ENCODE measurements around the gene NR4A3.

NR4A3 gene

GRCh38 chr9:99822806-99823591 is 1.3 kb downstream of the NR4A3 start:
- Histone ChIP-seq H3K9ac (ENCODE audit: low read depth, low read length, poor library complexity, severe bottlenecking) (peak overlapping the region; percentile 2), H4K20me1 (ENCODE audit: insufficient read depth, low read length, poor library complexity, severe bottlenecking) (no peaks in the 10 kb centered on the region), H3K79me2 (ENCODE audit: insufficient read depth, low read length) (no peaks in the 10 kb centered on the region; the same call in 1 of the 2 replicates), H3F3A (ENCODE audit: low read depth) (peaks cover 9% of the 10 kb centered on the region; the same call in 1 of the 2 replicates), H2AFZ (ENCODE audit: low read length) (peak overlapping the region; percentile 76), H3K4me3 (ENCODE audit: low read length, poor library complexity, severe bottlenecking) (peak overlapping the region; percentile 77), H3K9me2 (replicated peaks; ENCODE audit: low read depth, low read length) (no peaks in the 10 kb centered on the region), H3K27me3 (ENCODE audit: insufficient read depth, low read length, poor library complexity, severe bottlenecking) (peaks cover 4% of the 10 kb centered on the region), H3K4me1 (ENCODE audit: insufficient read depth, low read length, poor library complexity, severe bottlenecking) (peaks cover 36% of the 10 kb centered on the region), H3K9me3 (ENCODE audit: insufficient read depth, low read depth, low read length) (no peaks in the 10 kb centered on the region), H3K36me3 (ENCODE audit: insufficient read depth, low read length) (no peaks in the 10 kb centered on the region), H3K4me2 (ENCODE audit: low read depth, low read length, poor library complexity, severe bottlenecking) (peak overlapping the region; percentile 93)
- no peak; the same call in 1 of the 2 replicates for TF ChIP-seq CTCF (conservative IDR thresholded peaks at IDR 0.05; ENCODE audit: low read length)
- no peak for TF ChIP-seq EZH2phosphoT487 (IDR thresholded peaks at IDR 0.05; ENCODE audit: borderline replicate concordance)

GRCh38 chr9:99823681-99824377 is 2.1 kb downstream of the NR4A3 start:
- Histone ChIP-seq H3F3A (ENCODE audit: low read depth) (peaks cover 7% of the 10 kb centered on the region; the same call in 1 of the 2 replicates), H3K79me2 (ENCODE audit: insufficient read depth, low read length) (no peaks in the 10 kb centered on the region), H3K4me3 (ENCODE audit: low read length, poor library complexity, severe bottlenecking) (peak overlapping the region; percentile 77), H3K9me3 (ENCODE audit: insufficient read depth, low read depth, low read length) (no peaks in the 10 kb centered on the region), H3K9me2 (replicated peaks; ENCODE audit: low read depth, low read length) (no peaks in the 10 kb centered on the region), H3K4me1 (ENCODE audit: insufficient read depth, low read length, poor library complexity, severe bottlenecking) (peaks cover 29% of the 10 kb centered on the region), H3K27me3 (ENCODE audit: insufficient read depth, low read length, poor library complexity, severe bottlenecking) (peaks cover 4% of the 10 kb centered on the region), H3K9ac (ENCODE audit: low read depth, low read length, poor library complexity, severe bottlenecking) (peak overlapping the region; percentile 34), H4K20me1 (ENCODE audit: insufficient read depth, low read length, poor library complexity, severe bottlenecking) (no peaks in the 10 kb centered on the region), H2AFZ (ENCODE audit: low read length) (peak overlapping the region; percentile 76), H3K4me2 (ENCODE audit: low read depth, low read length, poor library complexity, severe bottlenecking) (peak overlapping the region; percentile 93), H3K36me3 (ENCODE audit: insufficient read depth, low read length) (no peaks in the 10 kb centered on the region)
- TF ChIP-seq EZH2phosphoT487 (IDR thresholded peaks at IDR 0.05; ENCODE audit: borderline replicate concordance) (no peak), CTCF (conservative IDR thresholded peaks at IDR 0.05; ENCODE audit: low read length) (no peak)

GRCh38 chr9:99824378-99825171 is 2.9 kb downstream of the NR4A3 start:
- Histone ChIP-seq H3K4me1 (ENCODE audit: insufficient read depth, low read length, poor library complexity, severe bottlenecking) (peaks cover 26% of the 10 kb centered on the region), H3K9ac (ENCODE audit: low read depth, low read length, poor library complexity, severe bottlenecking) (peak overlapping the region; percentile 34), H4K20me1 (ENCODE audit: insufficient read depth, low read length, poor library complexity, severe bottlenecking) (no peaks in the 10 kb centered on the region), H3K27me3 (ENCODE audit: insufficient read depth, low read length, poor library complexity, severe bottlenecking) (peaks cover 4% of the 10 kb centered on the region), H3K36me3 (ENCODE audit: insufficient read depth, low read length) (no peaks in the 10 kb centered on the region), H3F3A (ENCODE audit: low read depth) (0 out of 2 replicates have a peak, but pooled peaks cover 2% of the 10 kb centered on the region), H3K4me3 (ENCODE audit: low read length, poor library complexity, severe bottlenecking) (peak overlapping the region; percentile 77), H3K79me2 (ENCODE audit: insufficient read depth, low read length) (no peaks in the 10 kb centered on the region), H3K4me2 (ENCODE audit: low read depth, low read length, poor library complexity, severe bottlenecking) (peak overlapping the region; percentile 93), H2AFZ (ENCODE audit: low read length) (peak overlapping the region; percentile 76), H3K9me3 (ENCODE audit: insufficient read depth, low read depth, low read length) (no peaks in the 10 kb centered on the region), H3K9me2 (replicated peaks; ENCODE audit: low read depth, low read length) (no peaks in the 10 kb centered on the region)
- TF ChIP-seq CTCF (conservative IDR thresholded peaks at IDR 0.05; ENCODE audit: low read length) (peak; percentile 69), EZH2phosphoT487 (IDR thresholded peaks at IDR 0.05; ENCODE audit: borderline replicate concordance) (no peak)

Data from Loucy (cell line).